HCT116 (cell line): Measurements from ENCODE around the gene MMRN1.

Experiments
- JUND ChIP-seq: IDR thresholded peaks from 2 replicates; pipeline ENCODE4 v1.6.1; 2012
- POLR2A ChIP-seq: IDR thresholded peaks from 2 replicates; pipeline ENCODE4 v1.7.0; 2011; ENCODE audit warnings: borderline replicate concordance; ENCODE audit not compliant: insufficient read depth, insufficient read length; ENCODE audit errors: extremely low read depth
- POLR2AphosphoS5 ChIP-seq: IDR thresholded peaks from 2 replicates; pipeline ENCODE4 v1.6.1; 2011; ENCODE audit warnings: mild to moderate bottlenecking, low read depth, low read length, moderate library complexity
- SRF ChIP-seq: IDR thresholded peaks from 2 replicates; pipeline ENCODE4 v1.6.1; 2012; ENCODE audit warnings: low read depth
- TCF7L2 ChIP-seq: IDR thresholded peaks from 2 replicates; pipeline ENCODE4 v1.7.0; 2011; ENCODE audit warnings: borderline replicate concordance, inconsistent platforms; ENCODE audit not compliant: insufficient read depth, insufficient read length; ENCODE audit errors: extremely low read depth
- YY1 ChIP-seq: IDR thresholded peaks from 2 replicates; pipeline ENCODE4 v1.6.1; 2011; ENCODE audit warnings: low read length, low read depth, moderate library complexity, mild to moderate bottlenecking; ENCODE audit not compliant: insufficient replicate concordance; ENCODE audit errors: extremely low read depth
- ZFX ChIP-seq: fragments of 450-650 bp; IDR thresholded peaks from 2 replicates; pipeline ENCODE4 v1.6.1; 2017
- ZNF274 ChIP-seq: fragments of 200-500 bp; sonication (Bioruptor generic); IDR thresholded peaks from 2 replicates; pipeline ENCODE4 v1.6.1; 2014; ENCODE audit warnings: mild to moderate bottlenecking, low read depth, low read length, inconsistent platforms
- TF ChIP-seq, protein P1 (sequence below), 3 experiments: fragments of 200-600 bp in 1 of 3; sonication (generic) in 1 of 3; IDR thresholded peaks in 2 of 3; conservative IDR thresholded peaks in 1 of 3; 2 replicates each; pipeline ENCODE4 v1.5.1; 2012 to 2017; ENCODE audit warnings: low read depth in 2 of 3, low read length in 2 of 3, antibody characterized with exemption in 1 of 3, borderline replicate concordance in 1 of 3, control low read depth in 1 of 3, mild to moderate bottlenecking in 1 of 3, mixed read lengths in 1 of 3, mixed run types in 1 of 3, moderate library complexity in 1 of 3; ENCODE audit not compliant: insufficient read depth in 1 of 3
- TF ChIP-seq, protein P2 (sequence below): IDR thresholded peaks from 2 replicates; pipeline ENCODE4 v1.6.1; 2012

DNA sequence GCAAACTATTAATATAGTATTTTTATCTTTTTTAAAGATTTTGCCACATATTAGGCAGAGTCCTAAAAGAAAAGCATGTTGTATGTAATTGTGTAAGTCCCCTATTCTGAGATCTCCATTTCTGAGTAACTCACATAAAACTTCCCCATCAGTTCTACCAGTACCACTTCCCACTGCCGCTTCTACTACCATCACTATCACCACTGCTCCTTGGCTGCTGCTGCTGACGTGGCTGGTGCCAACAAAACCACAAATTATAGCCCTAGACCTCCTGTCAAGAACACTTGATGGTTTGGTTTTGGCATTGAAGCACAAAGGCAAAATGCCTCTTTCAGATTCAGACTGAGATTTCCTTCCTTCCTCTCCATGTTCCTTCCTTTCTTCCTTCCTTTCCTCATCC is 106.4 kb downstream of the MMRN1 start:
- TF ChIP-seq, protein P1, sequence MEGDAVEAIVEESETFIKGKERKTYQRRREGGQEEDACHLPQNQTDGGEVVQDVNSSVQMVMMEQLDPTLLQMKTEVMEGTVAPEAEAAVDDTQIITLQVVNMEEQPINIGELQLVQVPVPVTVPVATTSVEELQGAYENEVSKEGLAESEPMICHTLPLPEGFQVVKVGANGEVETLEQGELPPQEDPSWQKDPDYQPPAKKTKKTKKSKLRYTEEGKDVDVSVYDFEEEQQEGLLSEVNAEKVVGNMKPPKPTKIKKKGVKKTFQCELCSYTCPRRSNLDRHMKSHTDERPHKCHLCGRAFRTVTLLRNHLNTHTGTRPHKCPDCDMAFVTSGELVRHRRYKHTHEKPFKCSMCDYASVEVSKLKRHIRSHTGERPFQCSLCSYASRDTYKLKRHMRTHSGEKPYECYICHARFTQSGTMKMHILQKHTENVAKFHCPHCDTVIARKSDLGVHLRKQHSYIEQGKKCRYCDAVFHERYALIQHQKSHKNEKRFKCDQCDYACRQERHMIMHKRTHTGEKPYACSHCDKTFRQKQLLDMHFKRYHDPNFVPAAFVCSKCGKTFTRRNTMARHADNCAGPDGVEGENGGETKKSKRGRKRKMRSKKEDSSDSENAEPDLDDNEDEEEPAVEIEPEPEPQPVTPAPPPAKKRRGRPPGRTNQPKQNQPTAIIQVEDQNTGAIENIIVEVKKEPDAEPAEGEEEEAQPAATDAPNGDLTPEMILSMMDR (IDR thresholded peaks at IDR 0.05 in 2 of 3, conservative IDR thresholded peaks at IDR 0.05 in 1 of 3; ENCODE audit: borderline replicate concordance in 1 of 3, insufficient read depth in 1 of 3, low read depth in 2 of 3, low read length in 2 of 3), result no peak
- TF ChIP-seq, protein P2, sequence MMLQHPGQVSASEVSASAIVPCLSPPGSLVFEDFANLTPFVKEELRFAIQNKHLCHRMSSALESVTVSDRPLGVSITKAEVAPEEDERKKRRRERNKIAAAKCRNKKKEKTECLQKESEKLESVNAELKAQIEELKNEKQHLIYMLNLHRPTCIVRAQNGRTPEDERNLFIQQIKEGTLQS, result no peak
- TF ChIP-seq JUND, result no peak
- no peak for TF ChIP-seq POLR2A
- TF ChIP-seq ZFX, result no peak
- TF ChIP-seq ZNF274, result no peak
- TF ChIP-seq SRF, result no peak
- TF ChIP-seq POLR2AphosphoS5, result no peak
- TF ChIP-seq TCF7L2, result no peak
- TF ChIP-seq YY1, result no peak
